Body of pancreas (tissue), 4 donors: ENCODE data around the gene JAKMIP3. TPM values are rescaled to one million over a fixed set of nuclear protein-coding genes. Genes with fewer than 3 reads are reported as not detected.

Source experiments
- ATAC-seq: fragments of 150-250 bp; one replicate; pipeline ENCODE4 v1.9.1; 2016
- DNase-seq, 4 donors: peaks; one replicate each; pipeline ENCODE4 v3.0.0-alpha.2; 2019
- H3K27ac ChIP-seq, 4 donors: fragments of 200-600 bp; sonication (generic); 1 replicate in 3 of 4; 2 replicates in 1 of 4; pipeline versions ENCODE4 v1.5.1 to v1.6.1; 2016 to 2019; ENCODE audit warnings: mild to moderate bottlenecking in 1 of 4, mixed read lengths in 1 of 4, moderate library complexity in 1 of 4
- H3K27me3 ChIP-seq, 2 donors: fragments of 200-600 bp; sonication (generic); one replicate each; pipeline ENCODE4 v1.6.0; 2016; ENCODE audit warnings: mild to moderate bottlenecking in 1 of 2
- H3K36me3 ChIP-seq, 2 donors: fragments of 200-600 bp; sonication (generic); replicated peaks in 1 of 2; 2 replicates each; pipeline ENCODE4 v1.5.1; 2016; ENCODE audit warnings: low read depth in 2 of 2; ENCODE audit not compliant: insufficient read depth in 1 of 2
- H3K4me1 ChIP-seq: fragments of 200-600 bp; sonication (generic); one replicate; pipeline ENCODE4 v1.6.0; 2016
- H3K4me3 ChIP-seq, 2 donors: fragments of 200-600 bp; sonication (generic); 1 replicate in 1 of 2; 2 replicates in 1 of 2; pipeline ENCODE4 v1.5.1; 2016 to 2019
- H3K9me3 ChIP-seq, 3 donors: fragments of 200-600 bp; sonication (generic); 1 replicate in 2 of 3; 2 replicates in 1 of 3; pipeline ENCODE4 v1.5.1; 2016
- CTCF ChIP-seq, 7 experiments: fragments of 450-650 bp in 4 of 7; fragments of 200-600 bp in 3 of 7; sonication (generic) in 3 of 7; IDR thresholded peaks; one replicate each; pipeline ENCODE4 v1.5.1; 2016 to 2019; ENCODE audit warnings: antibody characterized with exemption in 7 of 7
- POLR2A ChIP-seq, 3 donors: fragments of 450-650 bp; IDR thresholded peaks; one replicate each; pipeline ENCODE4 v1.6.1; 2016; ENCODE audit warnings: antibody characterized with exemption in 3 of 3, mild to moderate bottlenecking in 2 of 3
- WGBS, 2 donors: methylation state at CpG; one replicate each; pipeline ENCODE4 v1.1.5; 2017; 5-methylcytosine and 5-hydroxymethylcytosine counted together
- intact Hi-C: fragments of 100-400 bp; cut with DNase I; formaldehyde crosslinking; loops from one replicate; pipeline ENCODE4 v1.15.1; 2023
- total RNA-seq, 2 donors: library from RNA; depleted of rRNA; stranded (reverse); fragments of >200 nt; gene quantifications; one replicate each; pipeline ENCODE4 v1.1.0, GENCODE V29; 2016

Gene JAKMIP3
- total RNA-seq, 2 donors from 2014 or later = 0.26 to 0.33 TPM

GRCh38 chr10:132094581-132095234, 29.0 kb downstream of the JAKMIP3 start:
- TF ChIP-seq CTCF (IDR thresholded peaks at IDR 0.05) = no peak
- no peak for TF ChIP-seq POLR2A (IDR thresholded peaks at IDR 0.05)
- ATAC-seq (no peak), DNase-seq (no peak)
- intact Hi-C loops = no loop called here
- 76 to 77% methylated on average over 7 to 9 of the region's 9 CpGs for WGBS, 2 donors
- Histone ChIP-seq H3K4me3 (no peak overlapping the region), H3K36me3 (no peaks in the 10 kb centered on the region), H3K27ac (no peak overlapping the region), H3K4me1 (no peaks in the 10 kb centered on the region), H3K9me3 (no peaks in the 10 kb centered on the region), H3K27me3 (no peaks in the 10 kb centered on the region)

- 74 to 86% methylated on average over 11 to 12 of the region's 12 CpGs for WGBS, 2 donors
These were observed 29.8 kb downstream of the JAKMIP3 start for GRCh38 chr10:132095403-132096113.

GRCh38 chr10:132096223-132096622, 30.5 kb downstream of the JAKMIP3 start:
- 36 to 45% methylated on average over 6 of the region's 6 CpGs for WGBS, 2 donors
- no peak for TF ChIP-seq POLR2A (IDR thresholded peaks at IDR 0.05)
- no peak for TF ChIP-seq CTCF (IDR thresholded peaks at IDR 0.05)
- Histone ChIP-seq H3K27ac (no peak overlapping the region), H3K4me1 (no peaks in the 10 kb centered on the region), H3K4me3 (no peak overlapping the region), H3K9me3 (no peaks in the 10 kb centered on the region), H3K36me3 (no peaks in the 10 kb centered on the region), H3K27me3 (no peaks in the 10 kb centered on the region)
- intact Hi-C loops = no loop called here
- ATAC-seq (no peak), DNase-seq (no peak)

More at GRCh38 chr10:132095403-132096113, 29.8 kb downstream of the JAKMIP3 start:
- no peak overlapping the region for H3K27ac ChIP-seq
- no peaks in the 10 kb centered on the region for H3K27me3 ChIP-seq
- H3K4me3 ChIP-seq = no peak overlapping the region
- no peaks in the 10 kb centered on the region for H3K9me3 ChIP-seq
- no peak for TF ChIP-seq POLR2A (IDR thresholded peaks at IDR 0.05)
- no peak for TF ChIP-seq CTCF (IDR thresholded peaks at IDR 0.05)
- no peaks in the 10 kb centered on the region for H3K36me3 ChIP-seq
- H3K4me1 ChIP-seq = no peaks in the 10 kb centered on the region
- ATAC-seq (no peak), DNase-seq (no peak)
- intact Hi-C loops = no loop called here

GRCh38 chr10:132096863-132097478, 31.2 kb downstream of the JAKMIP3 start:
- H3K4me3 ChIP-seq = no peak overlapping the region
- no peak overlapping the region for H3K27ac ChIP-seq
- no peaks in the 10 kb centered on the region for H3K9me3 ChIP-seq
- TF ChIP-seq POLR2A (IDR thresholded peaks at IDR 0.05) = no peak
- no peaks in the 10 kb centered on the region for H3K36me3 ChIP-seq
- no peaks in the 10 kb centered on the region for H3K4me1 ChIP-seq
- DNase-seq = no peak
- WGBS, 2 donors = 85 to 86% methylated on average over 22 of the region's 22 CpGs
- H3K27me3 ChIP-seq = no peaks in the 10 kb centered on the region
- no peak for ATAC-seq
- intact Hi-C loops = no loop called here

GRCh38 chr10:132097609-132098377, 32.0 kb downstream of the JAKMIP3 start:
- ATAC-seq = no peak
- H3K4me1 ChIP-seq = no peaks in the 10 kb centered on the region
- H3K27me3 ChIP-seq = no peaks in the 10 kb centered on the region
- TF ChIP-seq POLR2A (IDR thresholded peaks at IDR 0.05) = no peak
- TF ChIP-seq CTCF (IDR thresholded peaks at IDR 0.05) = no peak
- WGBS, 2 donors = 47 to 55% methylated on average over 2 to 5 of the region's 5 CpGs
- H3K4me3 ChIP-seq = no peak overlapping the region
- intact Hi-C loops = no loop called here
- H3K9me3 ChIP-seq = no peaks in the 10 kb centered on the region
- no peak overlapping the region for H3K27ac ChIP-seq
- H3K36me3 ChIP-seq = no peaks in the 10 kb centered on the region
- no peak for DNase-seq
